B cell (primary cell): ENCODE measurements around the gene NCOR1. TPM values are rescaled to one million over a fixed set of nuclear protein-coding genes. Genes with fewer than 3 reads are reported as not detected.

Source experiments
- ATAC-seq: fragments of 200-7000 bp; cut with Tn5 transposase; one replicate; pipeline ENCODE4 v1.10.0; 2021; ENCODE audit warnings: low read depth, mild to moderate bottlenecking, moderate number of reproducible peaks, moderate library complexity
- CTCF ChIA-PET: fragments of 350-600 bp; sonication (Branson Sonifier 250); formaldehyde crosslinking; loops from one replicate; lab custom pipeline; 2021; ENCODE audit warnings: antibody characterized with exemption, inconsistent platforms; lab: Charles Lee
- POLR2A ChIA-PET: fragments of 350-600 bp; sonication (Branson Sonifier 250); formaldehyde crosslinking; loops from one replicate; lab custom pipeline; 2021; ENCODE audit warnings: antibody characterized with exemption; lab: Charles Lee
- DNase-seq: peaks from one replicate; pipeline ENCODE4 v3.0.0; 2013
- H2AFZ ChIP-seq: 2 replicates; pipeline ENCODE4 v1.6.1; 2012; ENCODE audit warnings: mild to moderate bottlenecking, low read depth, low read length; ENCODE audit not compliant: insufficient read depth, poor library complexity, severe bottlenecking
- H3K27ac ChIP-seq, 2 donors: 1 replicate in 1 of 2; 2 replicates in 1 of 2; pipeline ENCODE4 v1.5.1; 2012 to 2013; ENCODE audit warnings: low read length in 2 of 2, mild to moderate bottlenecking in 2 of 2, moderate library complexity in 1 of 2
- H3K27me3 ChIP-seq, 4 experiments: fragments of 200-600 bp in 1 of 4; sonication (generic) in 1 of 4; replicated peaks in 1 of 4; 1 replicate in 2 of 4; 2 replicates in 2 of 4; pipeline versions ENCODE4 v1.6.1 to v1.7.0; 2013 to 2016; ENCODE audit warnings: low read length in 3 of 4, mild to moderate bottlenecking in 2 of 4, mixed read lengths in 1 of 4, moderate library complexity in 1 of 4; ENCODE audit not compliant: insufficient read depth in 4 of 4, control insufficient read depth in 3 of 4; ENCODE audit errors: control extremely low read depth in 1 of 4
- H3K36me3 ChIP-seq, 2 experiments: replicated peaks in 1 of 2; 1 replicate in 1 of 2; 2 replicates in 1 of 2; pipeline versions ENCODE4 v1.6.1 to v1.7.1; 2013; ENCODE audit warnings: low read length in 1 of 2; ENCODE audit not compliant: insufficient read depth in 2 of 2, control insufficient read depth in 1 of 2; ENCODE audit errors: control extremely low read depth in 1 of 2, extremely low read depth in 1 of 2
- H3K4me1 ChIP-seq, 2 donors: fragments of 200-600 bp in 1 of 2; sonication (generic) in 1 of 2; 1 replicate in 1 of 2; 2 replicates in 1 of 2; pipeline versions ENCODE4 v1.5.1 to v1.6.1; 2013 to 2017; ENCODE audit warnings: low read length in 2 of 2; ENCODE audit not compliant: control insufficient read depth in 2 of 2, insufficient read depth in 2 of 2
- H3K4me2 ChIP-seq: replicated peaks from 2 replicates; pipeline ENCODE3; 2012; ENCODE audit warnings: mild to moderate bottlenecking, low read depth, low read length; ENCODE audit not compliant: poor library complexity, severe bottlenecking
- H3K4me3 ChIP-seq, 5 experiments: fragments of 200-600 bp in 1 of 5; sonication (generic) in 1 of 5; 1 replicate in 3 of 5; 2 replicates in 2 of 5; pipeline versions ENCODE4 v1.5.1 to v1.7.0; 2011 to 2016; ENCODE audit warnings: low read length in 4 of 5, mild to moderate bottlenecking in 4 of 5, low read depth in 2 of 5, control low read depth in 1 of 5, moderate library complexity in 1 of 5; ENCODE audit not compliant: insufficient read depth in 1 of 5; ENCODE audit errors: control extremely low read depth in 1 of 5, extremely low read depth in 1 of 5
- H3K79me2 ChIP-seq: fragments of 200-600 bp; sonication (generic); one replicate; pipeline ENCODE4 v1.6.0; 2016; ENCODE audit warnings: low read length; ENCODE audit not compliant: control insufficient read depth, insufficient read depth
- H3K9ac ChIP-seq: fragments of 200-600 bp; sonication (generic); 2 replicates; pipeline ENCODE4 v1.6.1; 2017; ENCODE audit warnings: mild to moderate bottlenecking, low read length, moderate library complexity
- H3K9me3 ChIP-seq, 3 donors: one replicate each; pipeline versions ENCODE4 v1.6.1 to v1.7.1; 2013; ENCODE audit warnings: low read length in 2 of 3; ENCODE audit not compliant: control insufficient read depth in 2 of 3, insufficient read depth in 1 of 3; ENCODE audit errors: control extremely low read depth in 1 of 3
- H4K20me1 ChIP-seq: 2 replicates; pipeline ENCODE4 v1.6.0; 2012; ENCODE audit warnings: mild to moderate bottlenecking, low read length; ENCODE audit not compliant: insufficient read depth, control insufficient read depth, poor library complexity, severe bottlenecking
- H3K27ac Mint-ChIP-seq: one replicate; pipeline ENCODE4 v1.8.0; 2021; ENCODE audit warnings: mixed read lengths
- H3K27me3 Mint-ChIP-seq: one replicate; pipeline ENCODE4 v1.8.0; 2021; ENCODE audit warnings: mixed read lengths
- H3K4me1 Mint-ChIP-seq: one replicate; pipeline ENCODE4 v1.8.0; 2021; ENCODE audit warnings: mixed read lengths
- H3K4me3 Mint-ChIP-seq: one replicate; pipeline ENCODE4 v1.8.0; 2021; ENCODE audit warnings: mixed read lengths
- H3K9me3 Mint-ChIP-seq: one replicate; pipeline ENCODE4 v1.8.0; 2022; ENCODE audit warnings: mixed read lengths; ENCODE audit not compliant: insufficient read depth
- CTCF ChIP-seq: fragments of 200-600 bp; IDR thresholded peaks from one replicate; pipeline ENCODE4 v1.8.0; 2022; ENCODE audit warnings: antibody characterized with exemption, mild to moderate bottlenecking
- EZH2 ChIP-seq: IDR thresholded peaks from 2 replicates; pipeline ENCODE4 v1.6.1; 2012; ENCODE audit warnings: borderline replicate concordance, low read depth, mild to moderate bottlenecking, moderate library complexity, low read length; ENCODE audit not compliant: insufficient read depth, poor library complexity, severe bottlenecking
- WGBS: methylation state at CpG from one replicate; pipeline ENCODE4 v1.1.5; 2013; ENCODE audit warnings: missing lambda C conversion rate; ENCODE audit not compliant: insufficient coverage; 5-methylcytosine and 5-hydroxymethylcytosine counted together
- intact Hi-C: fragments of 100-400 bp; cut with micrococcal nuclease; formaldehyde crosslinking; loops from one replicate; pipeline ENCODE4 v1.10.0; 2022
- polyA plus RNA-seq: library from polyadenylated mRNA; depleted of rRNA; stranded (reverse); fragments of >200 nt; gene quantifications from 2 replicates; pipeline ENCODE4 v1.2.3, GENCODE V29; 2012
- total RNA-seq, 2 donors: library from RNA; stranded (reverse); fragments of 120-200 nt in 1 of 2; gene quantifications; 1 replicate in 1 of 2; 2 replicates in 1 of 2; pipeline versions ENCODE4 v1.2.3 to v1.2.4, GENCODE V29; 2013 to 2022

NCOR1 gene
- total and polyA plus RNA-seq, 2 donors (not counting 1 experiment from before 2014, with no cell fraction given) = 46.3 to 217 TPM

- no peak overlapping the region for H3K4me3 Mint-ChIP-seq
Observed at GRCh38 chr17:16046966-16047365, 168.4 kb downstream of the NCOR1 start.

GRCh38 chr17:16044487-16044886 lies 170.8 kb downstream of the NCOR1 start:
- Histone ChIP-seq H3K27ac (no peak overlapping the region), H3K36me3 (peaks cover 3 to 89% of the 10 kb centered on the region in 2 experiments), H3K4me3 (no peak overlapping the region), H3K79me2 (peaks cover 3% of the 10 kb centered on the region), H3K9me3 (no peaks in the 10 kb centered on the region), H3K27me3 (no peaks in the 10 kb centered on the region), H2AFZ (no peak overlapping the region), H4K20me1 (no peaks in the 10 kb centered on the region), H3K4me1 (no peaks in the 10 kb centered on the region), H3K9ac (no peak overlapping the region), H3K4me2 (no peak overlapping the region)
- 98% methylated on average over 10 of the region's 10 CpGs for WGBS
- Mint-ChIP-seq H3K9me3 (no peaks in the 10 kb centered on the region), H3K4me1 (no peaks in the 10 kb centered on the region), H3K4me3 (no peak overlapping the region), H3K27me3 (no peaks in the 10 kb centered on the region), H3K27ac (no peak overlapping the region)
- intact Hi-C loops = no loop called here
- ChIA-PET CTCF (no interaction called here), POLR2A (no interaction called here)
- ATAC-seq (no peak), DNase-seq (no peak)
- TF ChIP-seq CTCF (no peak), EZH2 (no peak)

More at GRCh38 chr17:16046966-16047365, 168.4 kb downstream of the NCOR1 start:
- ChIA-PET POLR2A (no interaction called here), CTCF (no interaction called here)
- Histone ChIP-seq H3K79me2 (peaks cover 12% of the 10 kb centered on the region), H4K20me1 (peaks cover 5% of the 10 kb centered on the region), H3K36me3 (peaks cover 0 to 83% of the 10 kb centered on the region in 2 experiments), H3K27me3 (no peaks in the 10 kb centered on the region), H3K4me3 (no peak overlapping the region), H3K4me2 (no peak overlapping the region), H3K4me1 (no peaks in the 10 kb centered on the region), H3K27ac (no peak overlapping the region), H2AFZ (no peak overlapping the region), H3K9ac (no peak overlapping the region), H3K9me3 (no peaks in the 10 kb centered on the region)
- no peak for TF ChIP-seq CTCF
- no peak for TF ChIP-seq EZH2
- Mint-ChIP-seq H3K4me1 (no peaks in the 10 kb centered on the region), H3K27ac (no peak overlapping the region), H3K9me3 (no peaks in the 10 kb centered on the region), H3K27me3 (no peaks in the 10 kb centered on the region)
- DNase-seq (no peak), ATAC-seq (no peak)
- WGBS = 100% methylated on average over 1 of the region's 3 CpGs
- intact Hi-C loops = no loop called here
